ENCODE measurements around the gene NAT10. TPM values are rescaled to one million over a fixed set of nuclear protein-coding genes. Genes with fewer than 3 reads are reported as not detected.
"Not testable (repeated sequence)": the region's sequence is repeated elsewhere in the genome, so short reads cannot be mapped to it uniquely, and the experiment has no call there.

NAT10 gene
- total RNA-seq, 2 donors from 2014 or later: 22.5 to 30.6 TPM

GRCh38 chr11:34094900-34095299 is 10.5 kb upstream of the NAT10 start:
- DNase-seq, ATAC-seq: not testable (repeated sequence)
- intact Hi-C loops (cut with DNase I, micrococcal nuclease): loop anchor here in 1 of 2 donors (10.0 kb wide), 1 partner anchor 360 kb away; no protein-coding TSS in a partner anchor

- intact Hi-C loops (cut with DNase I, micrococcal nuclease): loop anchor here in 1 of 2 donors (10.0 kb wide), 1 partner anchor 356 kb away; no protein-coding TSS in a partner anchor
- no peak for ATAC-seq
- DNase-seq: no peak
Observed at GRCh38 chr11:34098813-34099212, 6.6 kb upstream of the NAT10 start.

- intact Hi-C loops (cut with DNase I, micrococcal nuclease): loop anchor here in 1 of 2 donors (5.0 kb wide), 1 partner anchor 52 kb away; the partner anchor contains the start of gene CAPRIN1
- no peak for DNase-seq
- ATAC-seq: no peak
Observed at GRCh38 chr11:34104680-34105078, 750 bp upstream of the NAT10 start.

GRCh38 chr11:34105957-34106504 is 602 bp downstream of the NAT10 start:
- intact Hi-C loops (cut with DNase I, micrococcal nuclease): loop anchor here in 1 of 2 donors (5.0 kb wide), 1 partner anchor 54 kb away; the partner anchor contains the start of gene CAPRIN1
- ATAC-seq (no peak), DNase-seq (no peak)

- no peak for DNase-seq
- no peak for ATAC-seq
- intact Hi-C loops (cut with DNase I, micrococcal nuclease): no loop called here
Observed at GRCh38 chr11:34111722-34112270, 6.4 kb downstream of the NAT10 start.

GRCh38 chr11:34114014-34114413 is 8.6 kb downstream of the NAT10 start:
- ATAC-seq (no peak), DNase-seq (no peak)
- intact Hi-C loops (cut with DNase I, micrococcal nuclease): no loop called here

GRCh38 chr11:34114471-34114870 is 9.0 kb downstream of the NAT10 start:
- intact Hi-C loops (cut with DNase I, micrococcal nuclease): no loop called here
- ATAC-seq: no peak
- no peak for DNase-seq

- intact Hi-C loops (cut with DNase I, micrococcal nuclease): no loop called here
- ATAC-seq: no peak
- no peak for DNase-seq
Observed at GRCh38 chr11:34120651-34121050, 15.2 kb downstream of the NAT10 start.

- no peak for ATAC-seq
- intact Hi-C loops (cut with DNase I, micrococcal nuclease): no loop called here
- DNase-seq: no peak
Observed at GRCh38 chr11:34124885-34125668, 19.6 kb downstream of the NAT10 start.

GRCh38 chr11:34126959-34127848 is 21.8 kb downstream of the NAT10 start:
- ATAC-seq: peak; percentile 42
- intact Hi-C loops (cut with DNase I, micrococcal nuclease): no loop called here
- DNase-seq: no peak

GRCh38 chr11:34128824-34129223 is 23.4 kb downstream of the NAT10 start:
- intact Hi-C loops (cut with DNase I, micrococcal nuclease): no loop called here
- no peak for ATAC-seq
- no peak for DNase-seq

GRCh38 chr11:34132261-34132965 is 27.0 kb downstream of the NAT10 start:
- ATAC-seq (no peak), DNase-seq (no peak)
- intact Hi-C loops (cut with DNase I, micrococcal nuclease): no loop called here

- ATAC-seq (no peak), DNase-seq (no peak)
- intact Hi-C loops (cut with DNase I, micrococcal nuclease): no loop called here
Observed at GRCh38 chr11:34134765-34135164, 29.3 kb downstream of the NAT10 start.

GRCh38 chr11:34135439-34135838 is 30.0 kb downstream of the NAT10 start:
- ATAC-seq: no peak
- intact Hi-C loops (cut with DNase I, micrococcal nuclease): no loop called here
- no peak for DNase-seq

- intact Hi-C loops (cut with DNase I, micrococcal nuclease): no loop called here
- no peak for ATAC-seq
- DNase-seq: no peak
Observed at GRCh38 chr11:34136420-34136819, 31.0 kb downstream of the NAT10 start.

- DNase-seq: no peak
- ATAC-seq: no peak
- intact Hi-C loops (cut with DNase I, micrococcal nuclease): no loop called here
Observed at GRCh38 chr11:34139346-34139745, 33.9 kb downstream of the NAT10 start.

- intact Hi-C loops (cut with DNase I, micrococcal nuclease): no loop called here
- DNase-seq (no peak), ATAC-seq (no peak)
Observed at GRCh38 chr11:34140149-34140548, 34.7 kb downstream of the NAT10 start.

GRCh38 chr11:34143048-34143447 is 37.6 kb downstream of the NAT10 start:
- DNase-seq (no peak), ATAC-seq (no peak)
- intact Hi-C loops (cut with DNase I, micrococcal nuclease): no loop called here

- ATAC-seq (no peak), DNase-seq (no peak)
Observed at GRCh38 chr11:34145073-34145472, 39.6 kb downstream of the NAT10 start.

More at GRCh38 chr11:34145073-34145472, 39.6 kb downstream of the NAT10 start:
- intact Hi-C loops (cut with DNase I, micrococcal nuclease): no loop called here
